ENCODE measurements around the gene SVIL. TPM values are rescaled to one million over a fixed set of nuclear protein-coding genes. Genes with fewer than 3 reads are reported as not detected.
"Not testable (repeated sequence)": the region's sequence is repeated elsewhere in the genome, so short reads cannot be mapped to it uniquely, and the experiment has no call there.

SVIL gene
- total and polyA plus RNA-seq, 10 donors = 1.4 to 65.3 (median 20.4) TPM

GRCh38 chr10:29618341-29619171, 16.2 kb downstream of the SVIL start:
- Histone ChIP-seq H3K9me3 (peaks cover 0 to 6% (median 0%) of the 10 kb centered on the region in 8 donors), H3K27ac (no peak overlapping the region), H3K4me3 (no peak overlapping the region), H3K27me3 (replicated peaks in 1 of 7) (no peaks in the 10 kb centered on the region), H3K36me3 (no peaks in the 10 kb centered on the region), H3K4me1 (no peaks in the 10 kb centered on the region)
- TF ChIP-seq POLR2A (IDR thresholded peaks at IDR 0.05) (no peak), POLR2AphosphoS5 (IDR thresholded peaks at IDR 0.05) (no peak)
- TF ChIP-seq, protein P1, sequence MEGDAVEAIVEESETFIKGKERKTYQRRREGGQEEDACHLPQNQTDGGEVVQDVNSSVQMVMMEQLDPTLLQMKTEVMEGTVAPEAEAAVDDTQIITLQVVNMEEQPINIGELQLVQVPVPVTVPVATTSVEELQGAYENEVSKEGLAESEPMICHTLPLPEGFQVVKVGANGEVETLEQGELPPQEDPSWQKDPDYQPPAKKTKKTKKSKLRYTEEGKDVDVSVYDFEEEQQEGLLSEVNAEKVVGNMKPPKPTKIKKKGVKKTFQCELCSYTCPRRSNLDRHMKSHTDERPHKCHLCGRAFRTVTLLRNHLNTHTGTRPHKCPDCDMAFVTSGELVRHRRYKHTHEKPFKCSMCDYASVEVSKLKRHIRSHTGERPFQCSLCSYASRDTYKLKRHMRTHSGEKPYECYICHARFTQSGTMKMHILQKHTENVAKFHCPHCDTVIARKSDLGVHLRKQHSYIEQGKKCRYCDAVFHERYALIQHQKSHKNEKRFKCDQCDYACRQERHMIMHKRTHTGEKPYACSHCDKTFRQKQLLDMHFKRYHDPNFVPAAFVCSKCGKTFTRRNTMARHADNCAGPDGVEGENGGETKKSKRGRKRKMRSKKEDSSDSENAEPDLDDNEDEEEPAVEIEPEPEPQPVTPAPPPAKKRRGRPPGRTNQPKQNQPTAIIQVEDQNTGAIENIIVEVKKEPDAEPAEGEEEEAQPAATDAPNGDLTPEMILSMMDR (IDR thresholded peaks at IDR 0.05 in 8 of 11, conservative IDR thresholded peaks at IDR 0.05 in 3 of 11) = no peak
- intact Hi-C loops (cut with DNase I; ENCODE audit: low total_unique reads) = no loop called here
- no peak for DNase-seq
- 81 to 90% (median 89%) methylated on average over 14 of the region's 14 CpGs for WGBS, 5 donors

DNA sequence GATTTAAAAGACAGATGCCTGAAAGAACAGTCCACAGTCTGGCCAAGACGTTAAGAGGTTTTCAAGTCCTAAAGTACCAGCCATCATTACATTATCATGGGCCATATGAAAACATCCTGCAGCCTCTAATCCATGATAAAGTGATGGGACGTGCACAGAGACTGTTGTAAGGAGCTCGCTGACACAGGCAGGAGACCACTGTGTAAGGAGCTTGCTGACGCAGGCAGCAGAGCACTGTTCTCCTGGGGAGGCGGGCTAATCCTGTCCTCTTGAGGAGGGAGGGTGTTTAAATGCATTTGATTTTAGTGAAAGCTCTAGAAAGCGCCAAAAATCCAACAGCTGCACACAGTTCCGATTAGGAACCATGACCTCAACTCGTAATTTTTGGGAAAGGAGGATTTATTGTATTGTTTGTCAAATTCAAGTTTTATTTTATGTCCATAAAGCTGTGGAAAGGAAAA, 16.9 kb downstream of the SVIL start:
- WGBS, 5 donors = 75 to 87% (median 83%) methylated on average over 8 of the region's 8 CpGs
- H3K27me3 ChIP-seq (replicated peaks in 1 of 7) = no peaks in the 10 kb centered on the region
- DNase-seq = no peak
- intact Hi-C loops (cut with DNase I; ENCODE audit: low total_unique reads) = no loop called here
- no peaks in the 10 kb centered on the region for H3K4me1 ChIP-seq
- peaks cover 0 to 6% (median 0%) of the 10 kb centered on the region in 8 donors for H3K9me3 ChIP-seq
- H3K27ac ChIP-seq = no peak overlapping the region
- H3K4me3 ChIP-seq = no peak overlapping the region
- no peaks in the 10 kb centered on the region for H3K36me3 ChIP-seq
- no peak for TF ChIP-seq POLR2A (IDR thresholded peaks at IDR 0.05)
- TF ChIP-seq, protein P1 (IDR thresholded peaks at IDR 0.05 in 8 of 11, conservative IDR thresholded peaks at IDR 0.05 in 3 of 11) = no peak
- TF ChIP-seq POLR2AphosphoS5 (IDR thresholded peaks at IDR 0.05) = no peak

DNA sequence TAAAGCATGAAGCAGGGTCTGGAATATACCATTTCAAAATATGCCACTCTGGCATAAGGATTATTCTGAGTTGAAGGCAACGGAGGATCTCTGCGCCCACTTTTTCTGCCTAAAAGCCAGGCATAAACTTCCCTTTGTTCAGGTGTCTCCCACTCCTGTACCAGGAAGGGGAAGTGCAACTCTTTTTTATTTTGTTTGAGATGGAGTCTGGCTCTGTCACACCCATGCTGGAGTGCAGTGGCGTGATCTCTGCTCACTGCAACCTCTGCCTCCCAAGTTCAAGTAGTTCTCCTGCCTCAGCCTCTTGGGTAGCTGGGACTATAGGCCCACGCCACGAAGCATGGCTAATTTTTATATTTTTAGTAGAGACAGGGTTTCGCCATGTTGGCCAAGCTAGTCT, 18.2 kb downstream of the SVIL start:
- WGBS, 5 donors = 88 to 94% (median 93%) methylated on average over 6 of the region's 6 CpGs
- H3K27me3 ChIP-seq (replicated peaks in 1 of 7) = no peaks in the 10 kb centered on the region
- no peak overlapping the region for H3K27ac ChIP-seq
- H3K4me1 ChIP-seq = no peaks in the 10 kb centered on the region
- peaks cover 0 to 6% (median 0%) of the 10 kb centered on the region in 8 donors for H3K9me3 ChIP-seq
- no peaks in the 10 kb centered on the region for H3K36me3 ChIP-seq
- H3K4me3 ChIP-seq = no peak overlapping the region
- TF ChIP-seq POLR2AphosphoS5 (IDR thresholded peaks at IDR 0.05) (no peak), POLR2A (IDR thresholded peaks at IDR 0.05) (no peak)
- TF ChIP-seq, protein P1 (IDR thresholded peaks at IDR 0.05 in 8 of 11, conservative IDR thresholded peaks at IDR 0.05 in 3 of 11) = no peak
- intact Hi-C loops (cut with DNase I; ENCODE audit: low total_unique reads) = no loop called here
- DNase-seq = no peak

DNA sequence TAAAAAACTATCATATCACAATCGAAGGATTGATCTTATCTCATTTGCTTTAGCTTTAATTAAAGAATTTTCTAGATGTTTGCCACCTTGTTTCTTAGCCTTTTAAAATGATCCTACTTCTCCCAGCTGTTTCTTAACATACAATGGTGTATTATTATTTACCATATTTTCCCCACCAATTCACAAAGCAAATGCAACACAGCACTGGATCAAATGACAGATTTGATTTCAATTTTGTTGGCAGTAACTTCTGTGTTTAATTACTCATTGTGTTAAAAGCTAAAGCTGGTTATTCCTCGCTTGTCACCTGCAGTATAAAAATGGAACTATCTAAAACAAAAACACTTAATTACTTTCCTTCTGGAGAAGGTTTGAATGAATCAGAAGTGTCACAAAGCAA, 19.6 kb downstream of the SVIL start:
- H3K27ac ChIP-seq = no peak overlapping the region
- H3K4me3 ChIP-seq = no peak overlapping the region

DNA sequence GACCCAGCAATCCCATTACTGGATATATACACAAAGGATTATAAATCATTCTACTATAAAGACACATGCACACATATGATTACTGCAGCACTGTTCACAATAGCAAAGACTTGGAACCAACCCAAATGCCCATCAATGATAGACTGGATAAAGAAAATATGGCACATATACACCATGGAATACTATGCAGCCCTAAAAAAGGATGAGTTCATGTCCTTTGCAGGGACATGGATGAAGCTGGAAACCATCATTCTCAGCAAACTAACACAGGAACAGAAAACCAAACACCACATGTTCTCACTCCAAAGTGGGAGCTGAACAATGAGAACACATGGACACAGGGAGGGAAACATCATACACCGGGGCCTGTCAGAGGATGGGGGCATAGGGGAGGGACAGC, 20.5 kb downstream of the SVIL start:
- WGBS, 5 donors = 91 to 100% (median 97%) methylated on average over 1 of the region's 1 CpG

More for the DNA sequence above, 19.6 kb downstream of the SVIL start:
- peaks cover 0 to 6% (median 0%) of the 10 kb centered on the region in 8 donors for H3K9me3 ChIP-seq
- DNase-seq = no peak
- H3K27me3 ChIP-seq (replicated peaks in 1 of 7) = no peaks in the 10 kb centered on the region
- TF ChIP-seq, protein P1 (IDR thresholded peaks at IDR 0.05 in 8 of 11, conservative IDR thresholded peaks at IDR 0.05 in 3 of 11) = no peak
- TF ChIP-seq POLR2AphosphoS5 (IDR thresholded peaks at IDR 0.05) (no peak), POLR2A (IDR thresholded peaks at IDR 0.05) (no peak)
- no peaks in the 10 kb centered on the region for H3K4me1 ChIP-seq
- intact Hi-C loops (cut with DNase I; ENCODE audit: low total_unique reads) = no loop called here
- 78 to 86% (median 81%) methylated on average over 2 of the region's 2 CpGs for WGBS, 5 donors
- no peaks in the 10 kb centered on the region for H3K36me3 ChIP-seq

More for the DNA sequence above, 20.5 kb downstream of the SVIL start:
- H3K4me3 ChIP-seq; H3K27ac ChIP-seq; H3K9me3 ChIP-seq; H3K36me3 ChIP-seq; intact Hi-C loops (cut with DNase I; ENCODE audit: low total_unique reads); H3K4me1 ChIP-seq; H3K27me3 ChIP-seq (replicated peaks in 1 of 7); DNase-seq: not testable (repeated sequence)

Data from spleen (tissue), 11 donors.